GM19438 (cell line): ENCODE measurements around the gene ZNF407.
A peak's percentile ranks its signal among the peaks of the same experiment; 100 is the strongest.

Experiments used
- ATAC-seq: cut with Tn5 transposase; IDR thresholded peaks from one replicate; pipeline ENCODE4 v1.9.1; 2021; ENCODE audit warnings: low read depth; ENCODE audit not compliant: unreplicated experiment

Gene ZNF407

GRCh38 chr18:75064513-75064905, 466.8 kb downstream of the ZNF407 start:
- no peak for ATAC-seq

- no peak for ATAC-seq
Measured at GRCh38 chr18:75065251-75066000, 467.8 kb downstream of the ZNF407 start.

GRCh38 chr18:75066021-75066880, 468.6 kb downstream of the ZNF407 start:
- ATAC-seq, result no peak

GRCh38 chr18:75066936-75067335, 469.3 kb downstream of the ZNF407 start:
- no peak for ATAC-seq

- no peak for ATAC-seq
Measured at GRCh38 chr18:75067996-75068645, 470.5 kb downstream of the ZNF407 start.

- ATAC-seq, result no peak
Measured at GRCh38 chr18:75068682-75069435, 471.2 kb downstream of the ZNF407 start.

GRCh38 chr18:75070235-75070624, 472.6 kb downstream of the ZNF407 start:
- no peak for ATAC-seq

- peak; percentile 78 for ATAC-seq
Measured at GRCh38 chr18:75070625-75071483, 473.2 kb downstream of the ZNF407 start.

GRCh38 chr18:75071484-75071785, 473.8 kb downstream of the ZNF407 start:
- no peak for ATAC-seq

- no peak for ATAC-seq
Measured at GRCh38 chr18:75071866-75072671, 474.4 kb downstream of the ZNF407 start.

- no peak for ATAC-seq
Measured at GRCh38 chr18:75072672-75073371, 475.2 kb downstream of the ZNF407 start.

- no peak for ATAC-seq
Measured at GRCh38 chr18:75073654-75074053, 476.0 kb downstream of the ZNF407 start.

- no peak for ATAC-seq
Measured at GRCh38 chr18:75074196-75075015, 476.7 kb downstream of the ZNF407 start.

- ATAC-seq, result no peak
Measured at GRCh38 chr18:75075016-75075305, 477.3 kb downstream of the ZNF407 start.

- ATAC-seq, result no peak
Measured at GRCh38 chr18:75075429-75075841, 477.8 kb downstream of the ZNF407 start.

- ATAC-seq, result no peak
Measured at GRCh38 chr18:75076286-75076685, 478.6 kb downstream of the ZNF407 start.

GRCh38 chr18:75081486-75081885, 483.8 kb downstream of the ZNF407 start:
- no peak for ATAC-seq

GRCh38 chr18:75083131-75083530, 485.5 kb downstream of the ZNF407 start:
- ATAC-seq, result no peak
